Natural killer cell treated with Interleukin-12 subunit alpha and Interleukin-12 subunit beta and Interleukin-15 and Interleukin-18, amount 100 ng/mL, for 72 hours (primary cell): ENCODE results near the gene ZBTB20. TPM values are rescaled to one million over a fixed set of nuclear protein-coding genes. Genes with fewer than 3 reads are reported as not detected.

ENCODE experiments used
- ATAC-seq, 2 donors: fragments of 150-1000 bp; cut with Tn5 transposase in 1 of 2; sonication (Bioruptor Pico), chemical (Tn5 transposase) in 1 of 2; 2 replicates each; pipeline ENCODE4 v1.10.0; 2021
- DNase-seq: peaks from one replicate; pipeline ENCODE4 v3.0.0; 2022; ENCODE audit warnings: low spot score
- H3K27ac Mint-ChIP-seq, 2 donors: 1 replicate in 1 of 2; 2 replicates in 1 of 2; pipeline ENCODE4 v1.8.0; 2022; ENCODE audit warnings: mixed read lengths in 2 of 2, mild to moderate bottlenecking in 1 of 2, moderate library complexity in 1 of 2
- H3K27me3 Mint-ChIP-seq, 2 donors: 1 replicate in 1 of 2; 2 replicates in 1 of 2; pipeline ENCODE4 v1.8.0; 2022; ENCODE audit warnings: mixed read lengths in 2 of 2
- H3K36me3 Mint-ChIP-seq: one replicate; pipeline ENCODE4 v1.8.0; 2022; ENCODE audit warnings: mixed read lengths
- H3K4me1 Mint-ChIP-seq, 2 donors: 1 replicate in 1 of 2; 2 replicates in 1 of 2; pipeline ENCODE4 v1.8.0; 2022; ENCODE audit warnings: low read depth in 2 of 2, mixed read lengths in 2 of 2, mild to moderate bottlenecking in 1 of 2
- H3K4me3 Mint-ChIP-seq: one replicate; pipeline ENCODE4 v1.8.0; 2022; ENCODE audit warnings: mixed read lengths
- H3K9me3 Mint-ChIP-seq: 2 replicates; pipeline ENCODE4 v1.8.0; 2022; ENCODE audit warnings: mixed read lengths
- total RNA-seq, 2 donors: library from RNA; stranded (reverse); gene quantifications; one replicate each; pipeline ENCODE4 v1.2.3, GENCODE V29; 2022

ZBTB20 gene
- total RNA-seq, 2 donors from 2014 or later: 8.7 to 14.2 TPM

- Mint-ChIP-seq H3K27me3 (no peaks in the 10 kb centered on the region), H3K9me3 (peaks cover 6% of the 10 kb centered on the region), H3K36me3 (peaks cover 10% of the 10 kb centered on the region), H3K4me3 (no peak overlapping the region), H3K27ac (no peak overlapping the region), H3K4me1 (peaks cover 19 to 21% of the 10 kb centered on the region in 2 donors)
- DNase-seq: no peak
- ATAC-seq: no peak
Observed at GRCh38 chr3:114933407-114933806, 213.7 kb downstream of the ZBTB20 start.

DNA sequence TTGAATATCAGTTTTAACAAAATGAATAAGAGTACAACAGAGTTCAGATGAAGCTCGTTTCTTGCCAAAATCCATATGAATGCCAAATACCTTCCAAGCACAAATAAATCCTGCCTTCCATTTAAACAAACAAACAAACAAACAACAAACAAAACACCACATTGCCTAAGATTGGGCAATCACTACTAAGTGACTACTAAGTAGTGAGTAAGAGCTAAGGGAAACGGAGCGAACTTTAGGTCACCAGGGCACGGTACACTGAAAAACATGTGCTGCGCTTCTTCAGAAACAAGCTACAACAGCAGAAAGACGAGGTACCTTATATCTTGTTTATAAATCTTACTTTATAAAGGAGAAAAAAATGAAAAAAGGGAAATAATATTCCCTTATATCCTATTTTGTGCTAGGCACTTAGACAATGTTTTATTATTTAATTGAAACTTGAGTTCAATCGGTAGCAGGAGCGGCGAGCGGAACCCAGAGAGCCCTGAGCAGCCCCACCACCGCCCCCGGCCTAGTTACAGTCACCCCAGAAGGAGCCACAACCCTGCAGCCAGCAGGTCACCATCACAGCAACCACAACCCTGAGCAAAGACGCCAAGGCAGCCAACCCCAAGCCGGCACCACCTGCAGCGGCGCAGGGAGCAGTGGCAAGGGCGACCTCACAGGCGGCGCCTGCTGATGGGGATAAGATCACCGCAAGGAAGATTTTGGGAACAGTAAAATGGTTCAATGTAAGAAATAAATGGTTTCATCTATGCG is 216.9 kb downstream of the ZBTB20 start:
- Mint-ChIP-seq H3K9me3 (peaks cover 2% of the 10 kb centered on the region), H3K36me3 (peaks cover 4% of the 10 kb centered on the region), H3K27ac (no peak overlapping the region), H3K27me3 (no peaks in the 10 kb centered on the region), H3K4me1 (peaks cover 14% of the 10 kb centered on the region in 2 donors), H3K4me3 (no peak overlapping the region)
- no peak for DNase-seq
- no peak for ATAC-seq

- ATAC-seq (no peak), DNase-seq (no peak)
- H3K4me3 Mint-ChIP-seq: no peak overlapping the region
- no peak overlapping the region for H3K27ac Mint-ChIP-seq
- peaks cover 10 to 12% of the 10 kb centered on the region in 2 donors for H3K4me1 Mint-ChIP-seq
- H3K27me3 Mint-ChIP-seq: no peaks in the 10 kb centered on the region
- peaks cover 4% of the 10 kb centered on the region for H3K36me3 Mint-ChIP-seq
- peaks cover 2% of the 10 kb centered on the region for H3K9me3 Mint-ChIP-seq
Observed at GRCh38 chr3:114928989-114929640, 218.0 kb downstream of the ZBTB20 start.

- Mint-ChIP-seq H3K36me3 (no peaks in the 10 kb centered on the region), H3K9me3 (no peaks in the 10 kb centered on the region), H3K27ac (no peak overlapping the region), H3K4me3 (no peak overlapping the region), H3K4me1 (peaks cover 10 to 15% of the 10 kb centered on the region in 2 donors), H3K27me3 (no peaks in the 10 kb centered on the region)
- DNase-seq: no peak
- no peak for ATAC-seq
Observed at GRCh38 chr3:114904633-114905032, 242.5 kb downstream of the ZBTB20 start.

GRCh38 chr3:114903213-114903612 is 243.9 kb downstream of the ZBTB20 start:
- no peak overlapping the region for H3K27ac Mint-ChIP-seq
- no peaks in the 10 kb centered on the region for H3K36me3 Mint-ChIP-seq
- peaks cover 10 to 15% of the 10 kb centered on the region in 2 donors for H3K4me1 Mint-ChIP-seq
- DNase-seq: no peak
- no peaks in the 10 kb centered on the region for H3K9me3 Mint-ChIP-seq
- no peak for ATAC-seq
- no peak overlapping the region for H3K4me3 Mint-ChIP-seq
- H3K27me3 Mint-ChIP-seq: no peaks in the 10 kb centered on the region

GRCh38 chr3:114902691-114903101 is 244.4 kb downstream of the ZBTB20 start:
- no peak overlapping the region for H3K27ac Mint-ChIP-seq
- H3K27me3 Mint-ChIP-seq: no peaks in the 10 kb centered on the region
- H3K36me3 Mint-ChIP-seq: no peaks in the 10 kb centered on the region
- H3K4me3 Mint-ChIP-seq: no peak overlapping the region
- peaks cover 10 to 15% of the 10 kb centered on the region in 2 donors for H3K4me1 Mint-ChIP-seq
- no peak for DNase-seq
- H3K9me3 Mint-ChIP-seq: no peaks in the 10 kb centered on the region
- no peak for ATAC-seq

DNA sequence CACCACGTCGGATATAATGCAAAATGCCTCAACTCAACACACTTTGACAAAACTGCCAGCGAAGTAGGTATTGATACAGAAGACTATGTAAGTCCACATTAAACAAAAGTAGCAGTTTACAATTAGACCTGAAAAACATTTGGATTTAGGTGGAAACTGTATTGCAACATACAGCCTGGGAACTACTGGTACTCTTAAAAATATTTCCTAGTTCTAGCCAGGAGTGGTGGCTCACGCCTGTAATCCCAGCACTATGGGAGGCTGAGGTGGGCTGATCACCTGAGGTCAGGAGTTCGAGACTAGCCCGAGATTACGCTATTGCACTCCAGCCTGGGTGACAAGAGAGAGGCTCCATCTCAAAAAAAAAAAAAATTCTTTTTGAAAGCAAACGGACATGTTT is 246.2 kb downstream of the ZBTB20 start:
- Mint-ChIP-seq H3K4me3 (no peak overlapping the region), H3K9me3 (no peaks in the 10 kb centered on the region), H3K27me3 (no peaks in the 10 kb centered on the region), H3K36me3 (no peaks in the 10 kb centered on the region), H3K27ac (no peak overlapping the region), H3K4me1 (peaks cover 10 to 15% of the 10 kb centered on the region in 2 donors)
- DNase-seq (no peak), ATAC-seq (no peak)

DNA sequence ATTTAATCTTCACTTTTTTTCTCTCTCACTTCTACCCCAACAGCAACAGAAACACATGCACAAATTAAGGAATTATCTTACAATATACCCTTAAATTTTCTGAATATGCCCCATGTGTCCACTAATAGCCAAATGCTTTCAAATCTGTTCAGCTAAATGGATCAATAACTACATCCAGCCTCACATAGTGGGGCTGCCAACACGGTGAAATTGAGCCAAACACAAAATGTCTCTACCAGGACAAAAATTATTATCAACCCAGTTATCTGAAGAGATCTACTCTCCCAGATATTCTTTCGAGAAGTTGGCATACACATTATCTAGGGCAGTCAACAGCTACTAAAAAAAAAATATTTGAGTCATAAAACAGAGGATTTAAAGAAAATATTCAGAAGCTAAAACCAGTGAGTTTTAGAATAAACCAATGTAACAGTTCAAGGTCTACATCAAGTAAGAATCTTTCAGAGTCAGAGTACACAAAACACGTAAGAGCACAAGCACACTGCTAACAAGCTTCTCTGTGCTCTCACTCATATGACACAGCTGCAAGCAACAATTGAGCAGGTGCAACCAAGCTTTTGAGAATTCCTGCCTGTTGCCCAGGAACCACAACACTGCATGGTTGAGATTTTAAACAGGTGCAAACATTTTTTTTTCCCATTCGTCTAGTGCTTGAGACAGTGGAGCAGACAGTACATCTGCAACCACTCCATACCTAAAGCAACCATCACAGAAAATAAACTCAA is 247.7 kb downstream of the ZBTB20 start:
- DNase-seq: no peak
- Mint-ChIP-seq H3K4me1 (peaks cover 7 to 15% of the 10 kb centered on the region in 2 donors), H3K27me3 (no peaks in the 10 kb centered on the region), H3K36me3 (no peaks in the 10 kb centered on the region), H3K27ac (no peak overlapping the region), H3K9me3 (no peaks in the 10 kb centered on the region), H3K4me3 (no peak overlapping the region)
- no peak for ATAC-seq

DNA sequence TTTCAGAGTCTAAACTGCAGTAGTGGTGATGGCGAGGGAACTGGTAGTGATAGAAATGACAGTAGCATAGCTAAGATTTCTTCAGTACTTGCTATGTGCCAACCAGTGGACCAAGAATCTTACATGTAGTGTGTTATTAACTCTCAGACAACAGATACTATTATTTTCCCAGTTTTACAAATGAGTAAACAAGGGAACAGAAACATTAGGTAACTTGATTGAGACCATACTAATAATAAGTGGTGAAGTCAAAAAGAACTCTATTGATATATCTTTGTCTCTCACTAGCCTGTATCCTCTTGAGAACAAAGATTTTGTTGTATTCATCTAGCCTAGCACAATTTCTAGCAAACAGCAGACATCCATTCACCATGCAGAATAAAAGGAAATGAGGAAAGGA is 250.1 kb downstream of the ZBTB20 start:
- H3K27me3 Mint-ChIP-seq: no peaks in the 10 kb centered on the region
- H3K4me1 Mint-ChIP-seq: peaks cover 0 to 11% of the 10 kb centered on the region in 2 donors
- no peak overlapping the region for H3K27ac Mint-ChIP-seq
- no peak overlapping the region for H3K4me3 Mint-ChIP-seq
- DNase-seq (no peak), ATAC-seq (no peak)
- H3K9me3 Mint-ChIP-seq: no peaks in the 10 kb centered on the region
- H3K36me3 Mint-ChIP-seq: no peaks in the 10 kb centered on the region

- H3K4me3 Mint-ChIP-seq: no peak overlapping the region
- H3K36me3 Mint-ChIP-seq: no peaks in the 10 kb centered on the region
- ATAC-seq (no peak), DNase-seq (no peak)
- no peak overlapping the region for H3K27ac Mint-ChIP-seq
- H3K9me3 Mint-ChIP-seq: no peaks in the 10 kb centered on the region
- H3K4me1 Mint-ChIP-seq: peaks cover 0 to 6% of the 10 kb centered on the region in 2 donors
- H3K27me3 Mint-ChIP-seq: no peaks in the 10 kb centered on the region
Observed at GRCh38 chr3:114893361-114893760, 253.7 kb downstream of the ZBTB20 start.

GRCh38 chr3:114892880-114893279 is 254.2 kb downstream of the ZBTB20 start:
- Mint-ChIP-seq H3K4me3 (no peak overlapping the region), H3K9me3 (no peaks in the 10 kb centered on the region), H3K36me3 (no peaks in the 10 kb centered on the region), H3K27me3 (no peaks in the 10 kb centered on the region), H3K27ac (no peak overlapping the region), H3K4me1 (peaks cover 0 to 6% of the 10 kb centered on the region in 2 donors)
- no peak for DNase-seq
- ATAC-seq: no peak

- peaks cover 0 to 6% of the 10 kb centered on the region in 2 donors for H3K4me1 Mint-ChIP-seq
- H3K27ac Mint-ChIP-seq: no peak overlapping the region
- no peaks in the 10 kb centered on the region for H3K9me3 Mint-ChIP-seq
- ATAC-seq: no peak
- H3K27me3 Mint-ChIP-seq: no peaks in the 10 kb centered on the region
- DNase-seq: no peak
- H3K36me3 Mint-ChIP-seq: no peaks in the 10 kb centered on the region
- no peak overlapping the region for H3K4me3 Mint-ChIP-seq
Observed at GRCh38 chr3:114892131-114892879, 254.8 kb downstream of the ZBTB20 start.

- Mint-ChIP-seq H3K9me3 (no peaks in the 10 kb centered on the region), H3K4me3 (no peak overlapping the region), H3K27me3 (no peaks in the 10 kb centered on the region), H3K36me3 (no peaks in the 10 kb centered on the region), H3K4me1 (peaks cover 0 to 9% of the 10 kb centered on the region in 2 donors), H3K27ac (no peak overlapping the region)
- DNase-seq (no peak), ATAC-seq (no peak)
Observed at GRCh38 chr3:114887806-114888205, 259.3 kb downstream of the ZBTB20 start.
